Measurements from ENCODE around the gene ASTN1.

The ASTN1 gene

DNA sequence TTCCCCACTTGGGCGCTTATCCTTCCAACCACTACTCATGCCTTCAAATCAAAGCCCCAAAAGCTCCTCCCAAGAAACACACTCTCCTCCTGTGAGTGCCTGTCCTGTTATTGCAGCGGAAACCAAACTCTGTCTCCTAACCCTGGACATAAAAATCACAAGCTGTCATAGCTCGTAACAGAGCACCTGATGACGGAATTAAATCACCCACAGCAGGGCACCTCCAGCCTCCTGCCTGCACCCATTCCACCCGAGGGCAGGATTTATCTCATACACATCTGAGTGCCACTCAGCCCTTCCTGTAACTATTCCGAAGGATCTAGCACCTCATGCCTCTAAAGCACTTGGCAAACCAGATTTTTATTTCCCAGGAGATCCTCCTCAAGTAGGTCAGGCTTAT lies 100.9 kb downstream of the ASTN1 start:
- TF ChIP-seq, protein P1, sequence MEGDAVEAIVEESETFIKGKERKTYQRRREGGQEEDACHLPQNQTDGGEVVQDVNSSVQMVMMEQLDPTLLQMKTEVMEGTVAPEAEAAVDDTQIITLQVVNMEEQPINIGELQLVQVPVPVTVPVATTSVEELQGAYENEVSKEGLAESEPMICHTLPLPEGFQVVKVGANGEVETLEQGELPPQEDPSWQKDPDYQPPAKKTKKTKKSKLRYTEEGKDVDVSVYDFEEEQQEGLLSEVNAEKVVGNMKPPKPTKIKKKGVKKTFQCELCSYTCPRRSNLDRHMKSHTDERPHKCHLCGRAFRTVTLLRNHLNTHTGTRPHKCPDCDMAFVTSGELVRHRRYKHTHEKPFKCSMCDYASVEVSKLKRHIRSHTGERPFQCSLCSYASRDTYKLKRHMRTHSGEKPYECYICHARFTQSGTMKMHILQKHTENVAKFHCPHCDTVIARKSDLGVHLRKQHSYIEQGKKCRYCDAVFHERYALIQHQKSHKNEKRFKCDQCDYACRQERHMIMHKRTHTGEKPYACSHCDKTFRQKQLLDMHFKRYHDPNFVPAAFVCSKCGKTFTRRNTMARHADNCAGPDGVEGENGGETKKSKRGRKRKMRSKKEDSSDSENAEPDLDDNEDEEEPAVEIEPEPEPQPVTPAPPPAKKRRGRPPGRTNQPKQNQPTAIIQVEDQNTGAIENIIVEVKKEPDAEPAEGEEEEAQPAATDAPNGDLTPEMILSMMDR (IDR thresholded peaks at IDR 0.05; ENCODE audit: control extremely low read depth, extremely low read depth, low read depth, missing control alignments) = no peak
- no peak for DNase-seq (ENCODE audit: extremely low spot score)
- ChIA-PET POLR2A (no interaction called here), CTCF (interaction anchor here (2.4 to 2.5 kb wide), 2 partner anchors 11 to 12 kb away, joined by 7 read pairs; no protein-coding TSS in a partner anchor)

DNA sequence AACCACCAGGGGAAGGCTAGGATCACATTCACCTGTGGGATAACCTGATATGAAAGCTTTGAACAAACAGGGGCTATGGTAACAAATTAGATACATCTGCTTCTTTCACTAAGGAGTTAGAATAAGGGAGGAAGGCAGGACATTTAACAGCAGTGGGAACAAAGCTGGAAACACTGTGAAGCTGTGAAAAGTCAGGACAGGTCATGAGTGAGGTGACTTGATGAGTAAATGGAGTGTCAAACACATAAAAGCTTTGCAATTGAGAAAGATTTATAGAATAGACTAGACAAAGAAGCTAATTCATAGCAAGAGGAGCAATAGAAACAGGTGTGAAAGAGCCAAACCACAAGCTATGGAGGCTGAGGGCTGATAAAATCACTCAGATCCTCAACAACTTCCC lies 110.0 kb downstream of the ASTN1 start:
- TF ChIP-seq, protein P1 (IDR thresholded peaks at IDR 0.05; ENCODE audit: control extremely low read depth, extremely low read depth, low read depth, missing control alignments) = no peak
- ChIA-PET CTCF (interaction anchor here (0.9 kb wide), 1 partner anchor 18 kb away, joined by 3 read pairs; no protein-coding TSS in a partner anchor), POLR2A (no interaction called here)
- no peak for DNase-seq (ENCODE audit: extremely low spot score)

DNA sequence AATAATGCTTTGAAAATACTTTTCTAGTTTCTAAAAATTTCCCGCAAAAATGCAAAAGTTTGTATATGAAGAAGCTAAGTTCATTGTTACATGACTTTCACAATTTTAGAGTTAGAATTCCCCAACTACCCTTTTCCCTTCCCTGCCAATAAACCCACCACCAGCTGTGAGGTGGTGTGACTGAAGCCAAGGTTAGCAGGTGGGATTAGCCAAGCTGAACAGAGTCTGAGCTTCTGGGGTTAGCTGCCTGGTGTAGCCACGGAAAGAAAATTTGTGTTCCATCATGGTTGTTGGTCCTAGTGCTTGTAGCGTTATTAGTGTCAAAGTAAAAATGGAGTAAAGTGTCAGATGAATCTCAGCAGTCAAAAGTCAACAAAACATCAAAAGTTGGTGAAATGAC lies 110.9 kb downstream of the ASTN1 start:
- CTCF ChIA-PET = interaction anchor here (1.1 to 1.8 kb wide), 2 partner anchors 10 to 14 kb away, joined by 4 to 7 read pairs; no protein-coding TSS in a partner anchor
- POLR2A ChIA-PET = no interaction called here
- TF ChIP-seq, protein P1 (IDR thresholded peaks at IDR 0.05; ENCODE audit: control extremely low read depth, extremely low read depth, low read depth, missing control alignments) = no peak
- no peak for DNase-seq (ENCODE audit: extremely low spot score)

DNA sequence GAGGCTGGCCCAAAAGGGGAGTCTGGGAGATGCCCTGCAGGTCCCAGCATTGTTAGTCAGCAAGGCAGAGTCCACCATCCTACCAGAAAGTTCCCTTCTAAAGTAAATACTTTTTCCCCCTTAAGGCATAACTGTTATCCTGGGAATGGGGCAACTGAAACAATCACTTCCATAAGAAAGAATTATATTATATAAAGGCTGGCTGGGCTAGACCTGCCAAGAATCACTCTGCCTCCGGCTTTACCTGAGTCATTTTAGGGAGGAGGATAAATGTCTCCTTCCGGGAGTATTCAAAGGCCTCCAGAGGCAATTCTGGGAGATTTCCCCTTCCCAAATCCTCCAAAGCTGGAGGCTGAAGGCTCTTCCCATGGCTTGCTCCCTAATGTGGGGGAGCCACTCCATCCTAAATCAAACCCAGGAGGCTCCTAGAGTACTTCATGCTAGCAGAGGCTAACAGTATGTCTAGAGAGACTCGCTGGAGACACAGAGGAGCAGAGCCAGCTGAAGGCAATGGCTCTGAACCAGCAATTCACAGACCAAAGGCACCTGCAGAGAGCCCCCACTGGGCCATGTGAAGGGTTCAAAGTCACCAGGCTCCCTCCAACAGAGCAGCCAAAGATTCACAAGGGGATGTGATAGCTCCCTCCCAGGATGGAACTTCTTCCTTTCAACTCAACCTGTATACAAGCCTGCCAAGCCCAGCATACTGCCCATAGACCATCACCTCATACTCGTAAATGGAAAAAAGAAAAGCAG lies 116.0 kb downstream of the ASTN1 start:
- TF ChIP-seq, protein P1 (IDR thresholded peaks at IDR 0.05; ENCODE audit: control extremely low read depth, extremely low read depth, low read depth, missing control alignments) = no peak
- POLR2A ChIA-PET = no interaction called here
- CTCF ChIA-PET = interaction anchor here (1.0 kb wide), 1 partner anchor 13 kb away, joined by 3 read pairs; no protein-coding TSS in a partner anchor
- no peak for DNase-seq (ENCODE audit: extremely low spot score)

DNA sequence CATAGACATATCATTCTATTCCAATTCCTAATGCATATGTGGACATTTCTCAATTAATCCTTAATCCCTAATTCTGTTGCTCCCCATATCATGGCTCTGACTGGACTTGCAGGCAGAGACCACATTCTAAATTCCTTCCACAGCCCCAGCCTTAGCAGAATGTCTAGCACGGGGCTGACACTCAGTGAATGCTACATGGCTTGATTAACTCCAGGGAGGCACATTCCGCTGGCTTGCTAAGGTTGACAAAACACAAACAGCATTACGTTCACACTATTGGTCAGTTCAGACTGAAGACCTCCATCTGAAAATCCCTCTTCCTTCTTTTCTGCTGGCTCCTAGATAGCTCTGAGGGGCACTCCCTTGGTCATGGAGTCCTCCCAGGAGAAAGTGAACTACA lies 119.4 kb downstream of the ASTN1 start:
- CTCF ChIA-PET = no interaction called here
- TF ChIP-seq, protein P1 (IDR thresholded peaks at IDR 0.05; ENCODE audit: control extremely low read depth, extremely low read depth, low read depth, missing control alignments) = no peak
- DNase-seq (ENCODE audit: extremely low spot score) = no peak
- POLR2A ChIA-PET = no interaction called here

DNA sequence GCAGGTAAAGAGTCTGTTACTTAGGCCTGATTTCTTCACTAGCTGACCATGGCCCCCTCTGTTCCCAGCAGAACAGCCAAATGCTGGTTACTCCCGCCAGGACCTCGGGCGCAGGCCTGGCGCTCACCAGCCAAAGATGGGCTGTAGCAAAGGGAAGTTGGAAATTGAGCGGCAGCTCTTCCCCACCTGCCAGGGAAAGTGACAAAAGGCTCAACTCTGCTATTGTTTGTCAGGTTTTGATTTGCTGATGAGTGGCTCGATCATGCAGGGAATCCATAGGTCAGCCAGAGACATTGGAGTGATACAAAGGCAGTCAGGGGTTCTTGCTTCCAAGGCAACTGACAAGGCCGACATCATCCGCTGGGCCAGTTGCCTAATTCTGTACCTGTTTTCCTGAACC lies 120.1 kb downstream of the ASTN1 start:
- no peak for DNase-seq (ENCODE audit: extremely low spot score)
- TF ChIP-seq, protein P1 (IDR thresholded peaks at IDR 0.05; ENCODE audit: control extremely low read depth, extremely low read depth, low read depth, missing control alignments) = no peak
- ChIA-PET POLR2A (no interaction called here), CTCF (interaction anchor here (1.1 to 1.6 kb wide), 3 partner anchors 10 to 478 kb away, joined by 3 to 4 read pairs (median 3); no protein-coding TSS in a partner anchor)

All from GM10248 (cell line).